ENCODE measurements around the gene C2CD2.

- TF ChIP-seq POLR2A (IDR thresholded peaks at IDR 0.05) (no peak), CTCF (IDR thresholded peaks at IDR 0.05) (no peak), EP300 (IDR thresholded peaks at IDR 0.05) (no peak)
These were observed 24.6 kb downstream of the C2CD2 start for GRCh38 chr21:41929248-41929647.

Measured in tibial nerve (tissue), 4 donors.